ENCODE results near the gene XYLT2.

The XYLT2 gene

GRCh38 chr17:50364061-50364458 lies 18.1 kb downstream of the XYLT2 start:
- no peak for DNase-seq (ENCODE audit: low read depth)

- no peak for DNase-seq (ENCODE audit: low read depth)
These were observed 18.8 kb downstream of the XYLT2 start for GRCh38 chr17:50364715-50365114.

GRCh38 chr17:50365165-50365564 lies 19.2 kb downstream of the XYLT2 start:
- no peak for DNase-seq (ENCODE audit: low read depth)

- DNase-seq (ENCODE audit: low read depth), result no peak
These were observed 19.9 kb downstream of the XYLT2 start for GRCh38 chr17:50365649-50366393.

- no peak for DNase-seq (ENCODE audit: low read depth)
These were observed 21.5 kb downstream of the XYLT2 start for GRCh38 chr17:50367401-50367800.

DNA sequence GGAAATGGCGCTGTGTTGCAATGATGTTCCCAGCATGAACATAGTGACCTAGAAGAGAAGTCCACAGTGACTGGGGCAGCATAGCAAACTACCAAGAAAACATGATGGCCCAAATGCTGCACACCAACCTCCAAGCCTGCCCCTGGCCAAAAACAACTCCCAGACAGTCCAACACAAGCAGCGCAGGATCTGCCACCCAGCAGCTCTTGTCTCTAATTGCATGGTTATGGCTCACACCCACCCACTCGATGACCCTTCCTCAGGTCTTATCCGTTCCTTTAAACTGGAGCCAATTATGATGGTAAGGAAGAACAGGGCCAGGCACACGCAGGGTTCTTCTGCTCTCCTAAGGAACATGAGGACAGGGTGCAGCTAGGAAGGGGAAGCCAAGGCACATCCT lies 24.1 kb downstream of the XYLT2 start:
- DNase-seq (ENCODE audit: low read depth), result no peak

- no peak for DNase-seq (ENCODE audit: low read depth)
These were observed 25.6 kb downstream of the XYLT2 start for GRCh38 chr17:50371526-50371925.

- no peak for DNase-seq (ENCODE audit: low read depth)
These were observed 26.4 kb downstream of the XYLT2 start for GRCh38 chr17:50372222-50372757.

- peak; percentile 81 for DNase-seq (ENCODE audit: low read depth)
These were observed 27.0 kb downstream of the XYLT2 start, which contains the start of the genes EME1 and MRPL27 for GRCh38 chr17:50372758-50373556. Gene EME1, plus strand, starts transcription at chr17:50373229. Its CDS starts 1,980 bp downstream, at chr17:50375209. Gene MRPL27, minus strand, starts transcription at chr17:50373184. Its CDS starts 14 bp downstream, at chr17:50373170.

- no peak for DNase-seq (ENCODE audit: low read depth)
These were observed 27.8 kb downstream of the XYLT2 start for GRCh38 chr17:50373705-50374104.

- DNase-seq (ENCODE audit: low read depth), result no peak
These were observed 30.1 kb downstream of the XYLT2 start for GRCh38 chr17:50375858-50376538.

GRCh38 chr17:50379351-50380132 lies 33.6 kb downstream of the XYLT2 start:
- DNase-seq (ENCODE audit: low read depth), result no peak

GRCh38 chr17:50380369-50381259 lies 34.7 kb downstream of the XYLT2 start:
- no peak for DNase-seq (ENCODE audit: low read depth)

- no peak for DNase-seq (ENCODE audit: low read depth)
These were observed 35.4 kb downstream of the XYLT2 start for GRCh38 chr17:50381260-50381815.

GRCh38 chr17:50381920-50382319 lies 36.0 kb downstream of the XYLT2 start:
- no peak for DNase-seq (ENCODE audit: low read depth)

- DNase-seq (ENCODE audit: low read depth), result no peak
These were observed 37.0 kb downstream of the XYLT2 start for GRCh38 chr17:50382931-50383330.

DNA sequence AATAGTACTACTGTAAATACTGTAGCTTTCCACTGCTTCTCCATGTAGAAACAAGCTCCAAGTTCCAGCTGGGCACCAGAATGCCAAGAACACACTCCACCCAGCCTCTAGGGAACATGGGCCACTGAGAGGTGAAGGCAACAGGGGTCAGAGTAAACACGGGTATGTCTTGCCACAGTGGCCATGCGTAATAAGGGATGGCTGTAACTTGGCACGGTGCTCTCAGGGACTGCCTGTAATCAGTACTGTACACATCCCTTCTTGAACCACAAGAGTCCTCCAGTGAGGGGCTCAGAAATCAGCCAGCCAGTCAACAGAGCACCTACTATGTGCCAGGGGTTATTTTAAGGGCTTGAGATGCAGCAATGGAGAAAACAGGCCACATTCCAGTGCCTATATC lies 40.6 kb downstream of the XYLT2 start:
- no peak for DNase-seq (ENCODE audit: low read depth)

DNA sequence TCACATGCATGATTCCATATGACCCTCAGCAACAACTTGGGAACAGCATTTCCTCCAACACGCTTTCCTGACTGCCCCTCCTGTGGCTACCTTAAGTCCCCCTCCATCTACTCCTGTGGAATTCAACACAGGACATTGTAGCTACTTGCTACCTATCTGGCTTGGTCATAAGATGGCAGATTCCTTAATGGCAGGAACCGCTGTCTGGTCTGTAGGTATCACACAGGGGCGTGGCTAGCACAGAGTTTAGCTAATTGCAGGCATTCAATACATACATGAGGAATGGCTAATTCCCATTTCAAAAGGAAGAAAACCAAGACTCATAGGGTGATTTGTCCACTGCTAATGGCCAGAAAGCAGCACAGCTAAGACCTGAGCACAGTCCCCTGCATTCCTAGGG lies 42.8 kb downstream of the XYLT2 start:
- DNase-seq (ENCODE audit: low read depth), result no peak

GRCh38 chr17:50389534-50389933 lies 43.6 kb downstream of the XYLT2 start:
- DNase-seq (ENCODE audit: low read depth), result no peak

DNA sequence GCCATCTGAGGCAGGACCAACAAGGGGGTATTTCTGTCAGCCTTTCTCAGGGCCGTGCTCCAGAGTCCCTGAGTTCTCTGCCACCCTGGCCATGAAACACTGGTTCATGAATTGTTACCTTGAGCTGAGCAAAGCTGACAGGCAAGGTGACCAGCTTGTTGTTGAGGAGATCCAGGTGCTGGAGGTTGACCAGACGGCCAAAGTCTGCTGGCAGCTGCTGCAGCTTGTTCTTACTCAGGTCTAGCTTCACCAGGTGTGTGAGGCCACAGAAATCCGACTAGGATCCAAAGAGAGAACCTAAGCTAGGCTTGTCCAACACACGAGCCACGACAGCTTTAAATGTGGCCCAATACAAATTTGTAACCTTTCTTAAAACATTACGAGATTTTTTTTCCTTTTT lies 46.7 kb downstream of the XYLT2 start:
- no peak for DNase-seq (ENCODE audit: low read depth)

Measured in stromal cell of bone marrow (primary cell).